Endothelial cell of umbilical vein (primary cell): ENCODE results near the gene LRRC28. TPM values are rescaled to one million over a fixed set of nuclear protein-coding genes. Genes with fewer than 3 reads are reported as not detected.

Experiments
- BruUV-seq: library from RNA; stranded (reverse); fragments of 400-500 nt; replicated peaks from 2 replicates; lab custom pipeline; 2021; lab: Mats Ljungman, UMichigan
- CTCF ChIA-PET: fragments of 300-600, 350-600 bp; sonication (Branson Sonifier 250); formaldehyde crosslinking; loops from one replicate; lab custom pipeline; 2021; ENCODE audit warnings: antibody characterized with exemption, inconsistent platforms; lab: Charles Lee
- POLR2A ChIA-PET: fragments of 300-600, 350-600 bp; sonication (Branson Sonifier 250); formaldehyde crosslinking; loops from one replicate; lab custom pipeline; 2021; ENCODE audit warnings: antibody characterized with exemption, inconsistent platforms; lab: Charles Lee
- DNase-seq: peaks from one replicate; pipeline ENCODE4 v3.0.0-alpha.2; 2011; ENCODE audit warnings: low read depth, low spot score
- FAIRE-seq: peaks from 2 replicates; lab custom pipeline; 2011; peaks lifted over from hg19 to GRCh38; lab: Jason Lieb, UNC
- H2AFZ ChIP-seq: 2 replicates; pipeline ENCODE4 v1.6.0; 2012; ENCODE audit warnings: low read depth, low read length, control low read depth, inconsistent platforms
- H3K27ac ChIP-seq: 2 replicates; pipeline ENCODE4 v1.5.1; 2011; ENCODE audit warnings: low read depth, mild to moderate bottlenecking, control low read depth, low read length, moderate library complexity; ENCODE audit not compliant: insufficient read depth
- H3K27me3 ChIP-seq, 2 experiments: 2 replicates each; pipeline versions ENCODE4 v1.6.0 to v1.6.1; 2011; ENCODE audit warnings: low read length in 2 of 2, mixed read lengths in 1 of 2; ENCODE audit not compliant: control insufficient read depth in 2 of 2, insufficient read depth in 2 of 2
- H3K36me3 ChIP-seq, 2 experiments: 2 replicates in 1 of 2; 3 replicates in 1 of 2; pipeline ENCODE4 v1.5.1; 2011; ENCODE audit warnings: low read length in 2 of 2, mild to moderate bottlenecking in 1 of 2, moderate library complexity in 1 of 2; ENCODE audit not compliant: control insufficient read depth in 2 of 2, insufficient read depth in 2 of 2; ENCODE audit errors: extremely low read depth in 1 of 2
- H3K4me1 ChIP-seq: 3 replicates; pipeline ENCODE4 v1.5.1; 2011; ENCODE audit warnings: mild to moderate bottlenecking, low read length; ENCODE audit not compliant: control insufficient read depth, insufficient read depth; ENCODE audit errors: extremely low read depth
- H3K4me2 ChIP-seq: 2 replicates; pipeline ENCODE4 v1.6.1; 2011; ENCODE audit warnings: low read length, control low read depth, mixed read lengths; ENCODE audit not compliant: insufficient read depth
- H3K4me3 ChIP-seq, 3 experiments: fragments of 200-600 bp in 1 of 3; sonication (generic), shearing (Covaris generic) in 1 of 3; replicated peaks in 1 of 3; 2 replicates each; pipeline ENCODE4 v1.5.1; 2011 to 2016; ENCODE audit warnings: control low read depth in 3 of 3, low read length in 3 of 3, mild to moderate bottlenecking in 2 of 3, inconsistent platforms in 1 of 3, low read depth in 1 of 3, moderate library complexity in 1 of 3; ENCODE audit not compliant: insufficient read depth in 1 of 3
- H3K79me2 ChIP-seq: 2 replicates; pipeline ENCODE4 v1.6.0; 2012; ENCODE audit warnings: low read length, inconsistent platforms; ENCODE audit not compliant: control insufficient read depth, insufficient read depth
- H3K9ac ChIP-seq: replicated peaks from 2 replicates; pipeline ENCODE3; 2011; ENCODE audit warnings: low read length, control low read depth; ENCODE audit not compliant: insufficient read depth; ENCODE audit errors: extremely low read depth
- H3K9me1 ChIP-seq: replicated peaks from 3 replicates; pipeline ENCODE4 v1.6.0; 2011; ENCODE audit warnings: mild to moderate bottlenecking, low read length; ENCODE audit not compliant: control insufficient read depth, insufficient read depth; ENCODE audit errors: extremely low read depth
- H3K9me3 ChIP-seq: replicated peaks from 2 replicates; pipeline ENCODE4 v1.5.1; 2012; ENCODE audit warnings: low read length, inconsistent platforms; ENCODE audit not compliant: control insufficient read depth, insufficient read depth
- H4K20me1 ChIP-seq: replicated peaks from 2 replicates; pipeline ENCODE3; 2011; ENCODE audit warnings: mild to moderate bottlenecking, low read length; ENCODE audit not compliant: control insufficient read depth, insufficient read depth; ENCODE audit errors: extremely low read depth
- CTCF ChIP-seq, 2 donors: IDR thresholded peaks; 1 replicate in 1 of 2; 2 replicates in 1 of 2; pipeline ENCODE4 v1.5.1; 2011; ENCODE audit warnings: low read length in 2 of 2, mild to moderate bottlenecking in 2 of 2, moderate library complexity in 2 of 2, control low read depth in 1 of 2, inconsistent platforms in 1 of 2, low read depth in 1 of 2; ENCODE audit not compliant: insufficient read depth in 1 of 2; ENCODE audit errors: extremely low read depth in 1 of 2
- EZH2 ChIP-seq: IDR thresholded peaks from 2 replicates; pipeline ENCODE4 v1.6.1; 2012; ENCODE audit warnings: borderline replicate concordance, low read depth, mild to moderate bottlenecking, moderate library complexity, low read length, inconsistent platforms; ENCODE audit not compliant: severe bottlenecking
- FOS ChIP-seq: IDR thresholded peaks from 2 replicates; pipeline ENCODE4 v1.6.1; 2011; ENCODE audit warnings: mild to moderate bottlenecking, low read length, moderate library complexity, borderline replicate concordance; ENCODE audit not compliant: insufficient read depth
- GATA2 ChIP-seq: IDR thresholded peaks from 2 replicates; pipeline ENCODE4 v1.7.0; 2011; ENCODE audit warnings: low read depth, mild to moderate bottlenecking, moderate library complexity, mixed read lengths, low read length; ENCODE audit not compliant: insufficient read length, insufficient read depth
- JUN ChIP-seq: IDR thresholded peaks from 2 replicates; pipeline ENCODE4 v1.6.1; 2011; ENCODE audit warnings: borderline replicate concordance, low read depth; ENCODE audit not compliant: insufficient read length, insufficient read depth
- MAX ChIP-seq: IDR thresholded peaks from 2 replicates; pipeline ENCODE4 v1.6.1; 2011; ENCODE audit not compliant: insufficient read depth, insufficient read length
- MYC ChIP-seq: IDR thresholded peaks from one replicate; pipeline ENCODE4 v1.6.1; 2011; ENCODE audit warnings: mild to moderate bottlenecking, low read depth, low read length
- POLR2A ChIP-seq: IDR thresholded peaks from 2 replicates; pipeline ENCODE4 v1.6.1; 2012; ENCODE audit warnings: low read depth, mild to moderate bottlenecking, control low read depth, low read length
- POLR2AphosphoS5 ChIP-seq: IDR thresholded peaks from 2 replicates; pipeline ENCODE4 v1.6.1; 2012; ENCODE audit warnings: low read depth, mild to moderate bottlenecking, control low read depth, low read length, moderate library complexity; ENCODE audit not compliant: insufficient read depth
- dilution Hi-C: fragments of 300-500 bp; cut with MboI; formaldehyde crosslinking; loops from one replicate; pipeline ENCODE4 v1.15.0; 2019; ENCODE audit warnings: low sequenced_read_pairs; ENCODE audit not compliant: extremely low pct_ligation_motif_present
- intact Hi-C: fragments of 100-400 bp; cut with micrococcal nuclease; formaldehyde crosslinking; loops from one replicate; pipeline ENCODE4 v1.10.0; 2022
- polyA plus RNA-seq, 4 experiments: library from polyadenylated mRNA; depleted of rRNA in 3 of 4; stranded (reverse) in 3 of 4; unstranded in 1 of 4; fragments of >200 nt; gene quantifications; 2 replicates each; pipeline versions ENCODE4 v1.2.1 to v1.2.3, GENCODE V29; 2011 to 2012; ENCODE audit warnings: missing spikeins in 1 of 4
- total RNA-seq: library from RNA; stranded (reverse); gene quantifications from 2 replicates; pipeline ENCODE4 v1.2.3, GENCODE V29; 2021

Gene LRRC28
- total and polyA plus RNA-seq, 2 donors (not counting 3 experiments of a cell fraction or from before 2014, with no cell fraction given) = 19.6 to 26.7 TPM

GRCh38 chr15:99371180-99372103 is 120.2 kb downstream of the LRRC28 start:
- no peaks in the 10 kb centered on the region for H3K36me3 ChIP-seq
- no peak overlapping the region for H3K4me3 ChIP-seq
- H3K4me1 ChIP-seq = no peaks in the 10 kb centered on the region
- H3K27ac ChIP-seq = no peak overlapping the region
- dilution Hi-C loops (no loop called here), intact Hi-C loops (no loop called here)
- no peaks in the 10 kb centered on the region for H3K27me3 ChIP-seq
- no peaks in the 10 kb centered on the region for H3K9me3 ChIP-seq
- no TSS peak for BruUV-seq
- FAIRE-seq = no peak
- no peak overlapping the region for H2AFZ ChIP-seq
- POLR2A ChIA-PET = no interaction called here
- H3K79me2 ChIP-seq = no peaks in the 10 kb centered on the region
- CTCF ChIA-PET = interaction anchor here (0.7 to 2.0 kb wide), 13 partner anchors 9 to 386 kb away, joined by 3 to 6 read pairs (median 4); no protein-coding TSS in a partner anchor
- no peaks in the 10 kb centered on the region for H4K20me1 ChIP-seq
- no peak for TF ChIP-seq EZH2
- TF ChIP-seq POLR2A = no peak
- TF ChIP-seq POLR2AphosphoS5 = no peak
- TF ChIP-seq JUN = no peak
- no peak for TF ChIP-seq CTCF (IDR thresholded peaks at IDR 0.05; ENCODE audit: extremely low read depth in 1 of 2, insufficient read depth in 1 of 2, low read depth in 1 of 2, low read length in 2 of 2)
- TF ChIP-seq FOS = no peak
- no peak for TF ChIP-seq MAX
- no peak for TF ChIP-seq GATA2
- TF ChIP-seq MYC = no peak
- H3K4me2 ChIP-seq = no peak overlapping the region
- no peak overlapping the region for H3K9ac ChIP-seq
- peak; percentile 10 for DNase-seq
- no peaks in the 10 kb centered on the region for H3K9me1 ChIP-seq
